SK-N-SH (cell line): ENCODE measurements around the gene ACACB. TPM values are rescaled to one million over a fixed set of nuclear protein-coding genes. Genes with fewer than 3 reads are reported as not detected.

Experiments used
- CTCF ChIA-PET: fragments of 300-600, 350-600 bp; formaldehyde crosslinking; extraction: SDS; loops from one replicate; lab custom pipeline; 2021; lab: Yijun Ruan, JAX
- POLR2A ChIA-PET: fragments of 350-600 bp; sonication (Branson Sonifier 250); formaldehyde crosslinking; extraction: SDS; loops from one replicate; lab custom pipeline; 2020; ENCODE audit warnings: antibody characterized with exemption, inconsistent platforms; lab: Yijun Ruan, JAX
- DNase-seq: peaks from one replicate; pipeline ENCODE4 v3.0.0; 2012
- H2AFZ ChIP-seq: fragments of 200-600 bp; sonication (generic); 2 replicates; pipeline ENCODE4 v1.8.1; 2016; ENCODE audit warnings: antibody characterized with exemption, mild to moderate bottlenecking, low read depth
- H3F3A ChIP-seq: fragments of 200-600 bp; sonication (generic); replicated peaks from 2 replicates; pipeline ENCODE3; 2016; ENCODE audit warnings: antibody characterized with exemption, mild to moderate bottlenecking; ENCODE audit not compliant: insufficient read depth
- H3K27ac ChIP-seq, 2 experiments: fragments of 200-500 bp in 1 of 2; fragments of 200-600 bp in 1 of 2; sonication (Bioruptor generic) in 1 of 2; sonication (generic), shearing (Covaris generic) in 1 of 2; 2 replicates each; pipeline versions ENCODE4 v1.5.1 to v1.6.1; 2014 to 2016; ENCODE audit warnings: low read depth in 2 of 2, inconsistent platforms in 1 of 2, low read length in 1 of 2, mild to moderate bottlenecking in 1 of 2, mixed read lengths in 1 of 2
- H3K27me3 ChIP-seq: fragments of 200-600 bp; sonication (generic), shearing (Covaris generic); 2 replicates; pipeline ENCODE4 v1.6.1; 2016; ENCODE audit warnings: mixed run types; ENCODE audit not compliant: insufficient read depth
- H3K36me3 ChIP-seq, 2 experiments: fragments of 200-500 bp in 1 of 2; fragments of 200-600 bp in 1 of 2; sonication (Bioruptor generic) in 1 of 2; sonication (generic) in 1 of 2; replicated peaks in 1 of 2; 2 replicates each; pipeline versions ENCODE3 to v1.5.1; 2014 to 2016; ENCODE audit warnings: low read length in 1 of 2, mild to moderate bottlenecking in 1 of 2; ENCODE audit not compliant: insufficient read depth in 2 of 2, control insufficient read depth in 1 of 2
- H3K4me1 ChIP-seq, 2 experiments: fragments of 200-500 bp in 1 of 2; fragments of 200-600 bp in 1 of 2; sonication (Bioruptor generic) in 1 of 2; sonication (generic), shearing (Covaris generic) in 1 of 2; 2 replicates each; pipeline versions ENCODE4 v1.5.1 to v1.6.1; 2014 to 2016; ENCODE audit warnings: low read depth in 1 of 2, low read length in 1 of 2, mixed run types in 1 of 2; ENCODE audit not compliant: insufficient read depth in 2 of 2, control insufficient read depth in 1 of 2
- H3K4me2 ChIP-seq: fragments of 200-600 bp; sonication (generic), shearing (Covaris generic); 2 replicates; pipeline ENCODE4 v1.6.1; 2017; ENCODE audit warnings: mixed run types
- H3K4me3 ChIP-seq, 2 experiments: fragments of 200-500 bp in 1 of 2; fragments of 200-600 bp in 1 of 2; sonication (Bioruptor generic) in 1 of 2; sonication (generic), shearing (Covaris generic) in 1 of 2; 2 replicates each; pipeline versions ENCODE4 v1.5.1 to v1.8.1; 2014 to 2016; ENCODE audit warnings: low read depth in 2 of 2, inconsistent platforms in 1 of 2, low read length in 1 of 2, mild to moderate bottlenecking in 1 of 2, mixed read lengths in 1 of 2, moderate library complexity in 1 of 2
- H3K79me2 ChIP-seq: fragments of 200-600 bp; sonication (generic); 2 replicates; pipeline ENCODE4 v1.8.1; 2017; ENCODE audit warnings: mild to moderate bottlenecking; ENCODE audit not compliant: insufficient read depth
- H3K9ac ChIP-seq: fragments of 200-600 bp; sonication (generic); 2 replicates; pipeline ENCODE4 v1.6.1; 2017; ENCODE audit warnings: mixed run types
- H3K9me2 ChIP-seq: fragments of 200-600 bp; sonication (generic); 2 replicates; pipeline ENCODE4 v1.6.1; 2017; ENCODE audit warnings: mixed run types
- H3K9me3 ChIP-seq: fragments of 200-600 bp; sonication (generic); 2 replicates; pipeline ENCODE4 v1.6.1; 2017; ENCODE audit warnings: mixed run types, mild to moderate bottlenecking, moderate library complexity
- H4K20me1 ChIP-seq: fragments of 200-600 bp; sonication (generic); 2 replicates; pipeline ENCODE4 v1.6.1; 2017; ENCODE audit warnings: mild to moderate bottlenecking, mixed run types; ENCODE audit not compliant: insufficient read depth
- CTCF ChIP-seq: fragments of 200-600 bp; sonication (generic); IDR thresholded peaks from 2 replicates; pipeline ENCODE4 v1.6.1; 2017; ENCODE audit warnings: antibody characterized with exemption, mild to moderate bottlenecking, moderate library complexity
- ELF1 ChIP-seq: IDR thresholded peaks from 2 replicates; pipeline ENCODE4 v1.4.0; 2012
- FOXM1 ChIP-seq: IDR thresholded peaks from 2 replicates; pipeline ENCODE4 v1.4.0; 2012; ENCODE audit warnings: low read depth, mild to moderate bottlenecking
- GATA2 ChIP-seq: sonication (generic); formaldehyde crosslinking; IDR thresholded peaks from 2 replicates; pipeline ENCODE4 v1.5.0; 2020; ENCODE audit warnings: mild to moderate bottlenecking, missing genetic modification reagents
- NFIC ChIP-seq: IDR thresholded peaks from 2 replicates; pipeline ENCODE4 v1.4.0; 2012; ENCODE audit warnings: borderline replicate concordance
- PBX3 ChIP-seq: IDR thresholded peaks from 2 replicates; pipeline ENCODE4; 2012
- RCOR1 ChIP-seq: fragments of 150-350 bp; IDR thresholded peaks from 2 replicates; pipeline ENCODE4 v1.6.1; 2017; ENCODE audit warnings: antibody characterized with exemption, low read length
- RXRA ChIP-seq: IDR thresholded peaks from 2 replicates; pipeline ENCODE4 v1.4.0; 2012; ENCODE audit warnings: low read depth, mild to moderate bottlenecking, borderline replicate concordance
- SIN3A ChIP-seq: IDR thresholded peaks from 2 replicates; pipeline ENCODE4 v1.6.1; 2012; ENCODE audit warnings: low read depth, mild to moderate bottlenecking, low read length, moderate library complexity, borderline replicate concordance
- SMC3 ChIP-seq: IDR thresholded peaks from 2 replicates; pipeline ENCODE4 v1.6.1; 2012; ENCODE audit warnings: low read depth, low read length, improper control_type of control experiment
- USF2 ChIP-seq: fragments of 150-350 bp; IDR thresholded peaks from 2 replicates; pipeline ENCODE4 v1.6.1; 2017; ENCODE audit warnings: antibody characterized with exemption, low read length, low read depth, borderline replicate concordance
- WGBS: methylation state at CpG from one replicate; pipeline ENCODE4 v1.1.6; 2017; ENCODE audit warnings: low lambda C conversion rate; 5-methylcytosine and 5-hydroxymethylcytosine counted together
- polyA plus RNA-seq, 3 experiments: library from polyadenylated mRNA; depleted of rRNA; stranded (reverse); fragments of >200 nt; gene quantifications; 2 replicates each; pipeline ENCODE4 v1.2.3, GENCODE V29; 2012
- TF ChIP-seq, protein P1 (sequence below): IDR thresholded peaks from 2 replicates; pipeline ENCODE4 v1.6.1; 2012; ENCODE audit warnings: mild to moderate bottlenecking, low read depth, low read length, moderate library complexity

Gene ACACB
- polyA plus RNA-seq, 1 of the 3 experiments (the other 2 are of a cell fraction) = 6.1 TPM

DNA sequence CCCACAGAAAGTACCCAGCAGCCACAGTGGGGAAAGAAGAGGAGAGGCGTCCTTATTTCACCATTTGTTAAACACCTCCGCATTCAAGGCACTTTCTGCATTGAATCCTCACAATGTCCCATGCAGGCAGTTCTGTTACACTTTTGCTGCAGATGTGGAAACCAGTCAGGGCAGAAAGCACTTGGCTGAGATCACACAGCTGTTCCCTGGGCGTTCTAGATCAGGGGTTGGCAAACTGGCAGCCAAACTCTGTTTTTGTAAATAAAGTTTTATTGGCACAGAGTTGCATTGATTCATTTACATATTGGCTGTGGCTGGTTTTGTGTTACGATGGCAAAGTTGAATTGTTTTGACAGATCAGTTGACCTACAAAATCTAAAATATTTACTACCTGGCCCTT, 172.6 kb downstream of the ACACB start:
- Histone ChIP-seq H3K9me3 (no peaks in the 10 kb centered on the region), H3K27me3 (no peaks in the 10 kb centered on the region), H2AFZ (no peak overlapping the region), H3K4me1 (peaks cover 0 to 22% of the 10 kb centered on the region in 2 experiments; a peak in 1 of 4 replicates), H3K79me2 (no peaks in the 10 kb centered on the region), H3K9ac (no peak overlapping the region), H4K20me1 (no peaks in the 10 kb centered on the region), H3K4me3 (no peak overlapping the region), H3K4me2 (no peak overlapping the region), H3K36me3 (no peaks in the 10 kb centered on the region), H3F3A (no peaks in the 10 kb centered on the region), H3K27ac (no peak overlapping the region), H3K9me2 (no peaks in the 10 kb centered on the region)
- CTCF ChIA-PET = no interaction called here
- WGBS = 42% methylated on average over 4 of the region's 4 CpGs
- POLR2A ChIA-PET = no interaction called here
- DNase-seq = no peak
- no peak for TF ChIP-seq GATA2 (CRISPR knock-in tag)
- TF ChIP-seq PBX3 = no peak
- TF ChIP-seq RCOR1 = no peak
- TF ChIP-seq USF2 = no peak
- TF ChIP-seq ELF1 = no peak
- TF ChIP-seq FOXM1 = no peak
- TF ChIP-seq, protein P1, sequence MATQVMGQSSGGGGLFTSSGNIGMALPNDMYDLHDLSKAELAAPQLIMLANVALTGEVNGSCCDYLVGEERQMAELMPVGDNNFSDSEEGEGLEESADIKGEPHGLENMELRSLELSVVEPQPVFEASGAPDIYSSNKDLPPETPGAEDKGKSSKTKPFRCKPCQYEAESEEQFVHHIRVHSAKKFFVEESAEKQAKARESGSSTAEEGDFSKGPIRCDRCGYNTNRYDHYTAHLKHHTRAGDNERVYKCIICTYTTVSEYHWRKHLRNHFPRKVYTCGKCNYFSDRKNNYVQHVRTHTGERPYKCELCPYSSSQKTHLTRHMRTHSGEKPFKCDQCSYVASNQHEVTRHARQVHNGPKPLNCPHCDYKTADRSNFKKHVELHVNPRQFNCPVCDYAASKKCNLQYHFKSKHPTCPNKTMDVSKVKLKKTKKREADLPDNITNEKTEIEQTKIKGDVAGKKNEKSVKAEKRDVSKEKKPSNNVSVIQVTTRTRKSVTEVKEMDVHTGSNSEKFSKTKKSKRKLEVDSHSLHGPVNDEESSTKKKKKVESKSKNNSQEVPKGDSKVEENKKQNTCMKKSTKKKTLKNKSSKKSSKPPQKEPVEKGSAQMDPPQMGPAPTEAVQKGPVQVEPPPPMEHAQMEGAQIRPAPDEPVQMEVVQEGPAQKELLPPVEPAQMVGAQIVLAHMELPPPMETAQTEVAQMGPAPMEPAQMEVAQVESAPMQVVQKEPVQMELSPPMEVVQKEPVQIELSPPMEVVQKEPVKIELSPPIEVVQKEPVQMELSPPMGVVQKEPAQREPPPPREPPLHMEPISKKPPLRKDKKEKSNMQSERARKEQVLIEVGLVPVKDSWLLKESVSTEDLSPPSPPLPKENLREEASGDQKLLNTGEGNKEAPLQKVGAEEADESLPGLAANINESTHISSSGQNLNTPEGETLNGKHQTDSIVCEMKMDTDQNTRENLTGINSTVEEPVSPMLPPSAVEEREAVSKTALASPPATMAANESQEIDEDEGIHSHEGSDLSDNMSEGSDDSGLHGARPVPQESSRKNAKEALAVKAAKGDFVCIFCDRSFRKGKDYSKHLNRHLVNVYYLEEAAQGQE = no peak
- TF ChIP-seq SMC3 = no peak
- TF ChIP-seq CTCF = no peak
- TF ChIP-seq RXRA = no peak
- TF ChIP-seq NFIC = no peak
- no peak for TF ChIP-seq SIN3A
